Measurements from ENCODE around the gene MIER3.

MIER3 gene

DNA sequence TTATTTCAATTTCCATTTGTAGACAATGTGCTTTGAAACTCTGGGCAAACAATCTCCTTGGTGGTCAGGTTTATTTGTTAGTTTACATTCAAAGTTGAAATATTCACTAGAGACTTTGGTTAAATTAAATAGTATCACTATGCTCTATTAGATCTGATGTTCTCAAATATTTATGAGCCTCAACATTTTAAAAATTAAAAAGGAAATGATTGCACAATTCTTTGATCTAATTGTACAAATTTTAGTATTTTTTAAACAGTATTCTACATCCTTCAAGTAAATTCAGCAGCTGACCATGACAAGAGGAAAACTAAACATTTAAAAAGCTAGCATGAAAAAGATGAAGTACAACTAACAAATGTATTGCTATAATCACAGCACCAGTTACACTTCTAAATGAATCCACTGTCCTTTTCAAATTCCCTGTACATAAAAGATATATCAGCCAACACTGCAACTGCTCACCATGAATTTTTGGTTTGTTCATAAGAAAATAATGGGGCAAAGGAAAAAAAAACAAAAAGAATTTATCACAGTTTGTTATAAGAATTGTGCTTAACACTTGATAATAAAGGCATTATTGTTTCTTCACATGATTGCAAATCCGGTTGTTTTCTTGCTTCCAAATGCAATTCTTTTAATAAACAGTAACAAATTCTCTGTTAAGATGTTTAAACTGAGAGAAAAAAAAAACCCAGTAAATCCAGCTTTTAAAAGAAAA is 31.8 kb downstream of the MIER3 start:
- TF ChIP-seq, protein P1, sequence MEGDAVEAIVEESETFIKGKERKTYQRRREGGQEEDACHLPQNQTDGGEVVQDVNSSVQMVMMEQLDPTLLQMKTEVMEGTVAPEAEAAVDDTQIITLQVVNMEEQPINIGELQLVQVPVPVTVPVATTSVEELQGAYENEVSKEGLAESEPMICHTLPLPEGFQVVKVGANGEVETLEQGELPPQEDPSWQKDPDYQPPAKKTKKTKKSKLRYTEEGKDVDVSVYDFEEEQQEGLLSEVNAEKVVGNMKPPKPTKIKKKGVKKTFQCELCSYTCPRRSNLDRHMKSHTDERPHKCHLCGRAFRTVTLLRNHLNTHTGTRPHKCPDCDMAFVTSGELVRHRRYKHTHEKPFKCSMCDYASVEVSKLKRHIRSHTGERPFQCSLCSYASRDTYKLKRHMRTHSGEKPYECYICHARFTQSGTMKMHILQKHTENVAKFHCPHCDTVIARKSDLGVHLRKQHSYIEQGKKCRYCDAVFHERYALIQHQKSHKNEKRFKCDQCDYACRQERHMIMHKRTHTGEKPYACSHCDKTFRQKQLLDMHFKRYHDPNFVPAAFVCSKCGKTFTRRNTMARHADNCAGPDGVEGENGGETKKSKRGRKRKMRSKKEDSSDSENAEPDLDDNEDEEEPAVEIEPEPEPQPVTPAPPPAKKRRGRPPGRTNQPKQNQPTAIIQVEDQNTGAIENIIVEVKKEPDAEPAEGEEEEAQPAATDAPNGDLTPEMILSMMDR (conservative IDR thresholded peaks at IDR 0.05; ENCODE audit: low read depth): no peak
- H3K27ac ChIP-seq: no peak overlapping the region
- ChIA-PET POLR2A (ENCODE audit: low non-redundant PET) (no interaction called here), CTCF (interaction anchor here (0.6 to 0.7 kb wide), 2 partner anchors 236 to 859 kb away, joined by 3 to 6 read pairs; no protein-coding TSS in a partner anchor)
- no peak for DNase-seq (ENCODE audit: low spot score)

DNA sequence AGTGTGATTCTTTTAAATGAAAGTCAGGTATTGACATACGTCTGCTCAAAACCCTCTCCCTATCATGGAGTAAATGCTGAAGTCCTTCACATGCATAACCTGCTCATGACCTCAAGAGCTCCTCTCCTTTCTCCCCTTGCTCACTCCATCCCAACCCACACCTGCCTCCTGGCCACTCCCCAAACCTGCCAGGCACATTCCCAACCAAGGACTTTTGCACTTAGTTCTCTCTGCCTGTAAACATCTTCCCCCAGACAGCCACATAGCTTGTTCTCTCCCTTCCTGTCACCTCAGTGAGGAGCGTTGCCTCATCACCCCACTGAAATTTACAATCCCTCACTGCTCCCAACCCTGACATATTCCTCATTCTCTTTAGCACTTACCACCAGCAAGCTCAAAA is 33.9 kb downstream of the MIER3 start:
- ChIA-PET POLR2A (ENCODE audit: low non-redundant PET) (no interaction called here), CTCF (interaction anchor here (0.6 to 1.1 kb wide), 3 partner anchors 220 to 1312 kb away, joined by 3 to 4 read pairs (median 3); no protein-coding TSS in a partner anchor)
- TF ChIP-seq, protein P1 (conservative IDR thresholded peaks at IDR 0.05; ENCODE audit: low read depth): no peak
- H3K27ac ChIP-seq: no peak overlapping the region
- no peak for DNase-seq (ENCODE audit: low spot score)

DNA sequence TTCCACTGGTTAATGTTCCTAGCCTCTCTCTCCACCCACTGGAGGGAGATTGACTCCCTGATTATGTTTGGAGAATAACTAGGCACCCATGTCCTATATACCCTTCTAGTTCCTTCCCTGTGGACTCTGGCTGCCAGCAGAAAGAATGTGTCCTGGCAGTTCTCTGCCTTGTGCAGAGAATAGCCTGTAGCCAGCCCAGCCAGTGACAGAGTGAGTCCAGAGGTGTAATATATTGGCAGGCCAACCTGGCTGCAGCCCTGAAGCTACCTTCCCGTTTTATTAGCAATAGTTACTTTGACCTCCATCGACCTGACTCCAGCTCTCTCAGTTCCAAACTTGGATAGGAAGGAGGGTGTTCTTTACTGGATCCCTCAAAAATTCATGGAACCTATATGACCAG is 34.4 kb downstream of the MIER3 start:
- CTCF ChIA-PET: interaction anchor here (0.6 kb wide), 1 partner anchor 1256 kb away, joined by 3 read pairs; no protein-coding TSS in a partner anchor
- no peak for DNase-seq (ENCODE audit: low spot score)
- TF ChIP-seq, protein P1 (conservative IDR thresholded peaks at IDR 0.05; ENCODE audit: low read depth): no peak
- H3K27ac ChIP-seq: no peak overlapping the region
- POLR2A ChIA-PET (ENCODE audit: low non-redundant PET): no interaction called here

DNA sequence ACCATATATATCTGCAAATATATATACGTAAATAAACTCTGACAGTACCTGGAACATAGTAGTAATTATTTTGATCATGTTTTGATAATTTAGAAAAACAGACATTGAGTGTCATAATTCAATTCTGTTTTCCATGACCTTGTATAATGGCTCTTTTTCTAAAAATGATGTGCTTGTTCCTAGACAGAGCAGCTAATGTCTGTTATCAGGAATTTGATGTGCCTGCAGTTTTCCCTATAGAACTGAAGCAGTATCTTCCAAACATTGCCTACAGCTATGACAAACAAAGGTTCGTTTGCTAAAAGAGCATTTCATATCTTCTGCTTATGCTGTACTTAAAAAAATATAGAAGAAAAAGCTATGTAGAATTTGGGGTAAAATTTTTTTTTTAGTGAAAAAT is 37.2 kb downstream of the MIER3 start:
- CTCF ChIA-PET: interaction anchor here (0.7 kb wide), 1 partner anchor 654 kb away, joined by 3 read pairs; no protein-coding TSS in a partner anchor
- TF ChIP-seq, protein P1 (conservative IDR thresholded peaks at IDR 0.05; ENCODE audit: low read depth): no peak

DNA sequence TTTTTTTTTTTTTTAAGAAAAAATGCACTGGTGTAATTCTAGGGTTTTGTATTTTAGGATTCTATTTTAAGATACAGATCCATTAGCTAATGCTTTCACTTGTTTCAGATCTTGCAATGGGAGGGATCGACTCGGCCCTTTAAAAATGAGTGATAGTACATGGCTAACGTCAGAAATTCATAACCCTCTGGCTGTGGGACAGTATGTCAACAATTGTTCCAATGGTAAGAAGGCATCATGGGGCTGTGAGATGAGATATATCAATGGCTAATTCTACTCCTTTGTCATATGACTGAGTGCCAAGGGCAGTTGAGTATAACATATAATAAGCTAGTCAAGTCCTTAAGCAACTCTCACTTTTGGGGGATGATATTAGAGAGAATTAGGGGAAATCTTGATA is 38.2 kb downstream of the MIER3 start:
- POLR2A ChIA-PET (ENCODE audit: low non-redundant PET): no interaction called here

More for the DNA sequence above, 37.2 kb downstream of the MIER3 start:
- no peak overlapping the region for H3K27ac ChIP-seq
- DNase-seq (ENCODE audit: low spot score): no peak
- POLR2A ChIA-PET (ENCODE audit: low non-redundant PET): no interaction called here

DNA sequence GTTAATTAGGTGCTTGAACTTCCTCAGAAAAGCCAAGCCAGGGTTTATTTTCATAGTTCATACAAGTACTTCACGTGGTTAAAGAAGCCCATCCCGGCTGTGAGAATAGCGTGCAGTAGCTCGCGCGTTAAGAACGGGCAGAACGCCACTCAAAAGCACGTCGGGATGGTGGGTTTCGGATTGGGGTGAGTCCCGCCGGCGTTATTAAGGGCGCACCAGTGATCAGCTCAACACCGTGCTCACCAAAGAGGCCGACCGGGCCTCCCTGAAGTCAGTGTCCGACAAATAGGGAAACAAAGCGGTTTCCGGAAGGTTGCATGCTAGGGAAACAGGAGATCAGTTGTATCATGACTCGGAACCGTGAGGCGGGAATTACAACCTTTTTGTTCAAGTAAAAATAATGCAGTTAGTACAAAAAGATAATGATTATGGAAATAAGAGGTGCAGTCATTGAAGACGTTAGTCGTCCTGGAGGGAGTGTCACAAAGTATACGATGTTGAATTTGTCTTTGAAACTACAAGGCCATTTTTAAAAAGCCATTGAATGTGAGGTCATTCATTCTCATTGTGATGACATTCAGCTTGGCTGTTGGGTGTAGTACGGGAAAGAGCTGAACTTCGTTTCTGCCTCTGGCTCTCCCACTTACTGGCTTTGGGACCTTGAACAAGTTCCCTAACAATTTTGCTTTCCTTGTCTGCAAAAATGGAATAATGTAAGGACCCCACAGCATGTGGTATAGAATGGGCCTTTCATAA is 41.5 kb downstream of the MIER3 start:
- POLR2A ChIA-PET (ENCODE audit: low non-redundant PET): interaction anchor here (0.6 to 1.1 kb wide), 2 partner anchors 40 to 1715 kb away, joined by 3 to 4 read pairs; no protein-coding TSS in a partner anchor
- CTCF ChIA-PET: interaction anchor here (0.8 to 1.5 kb wide), 3 partner anchors 227 to 367 kb away, joined by 3 to 8 read pairs (median 4); no protein-coding TSS in a partner anchor
- H3K27ac ChIP-seq: peak overlapping the region; percentile 87
- peak; percentile 46 for DNase-seq (ENCODE audit: low spot score)
- TF ChIP-seq, protein P1 (conservative IDR thresholded peaks at IDR 0.05; ENCODE audit: low read depth): no peak

More for the DNA sequence above, 38.2 kb downstream of the MIER3 start:
- TF ChIP-seq, protein P1 (conservative IDR thresholded peaks at IDR 0.05; ENCODE audit: low read depth): no peak
- no peak overlapping the region for H3K27ac ChIP-seq
- CTCF ChIA-PET: interaction anchor here (0.7 kb wide), 1 partner anchor 644 kb away, joined by 3 read pairs; no protein-coding TSS in a partner anchor
- DNase-seq (ENCODE audit: low spot score): no peak

All from RWPE1 (cell line).